GM18511 (cell line): Measurements from ENCODE around the gene ACSL3.
"Not testable (repeated sequence)": the region's sequence is repeated elsewhere in the genome, so short reads cannot be mapped to it uniquely, and the experiment has no call there.

Source experiments
- ATAC-seq: cut with Tn5 transposase; IDR thresholded peaks from one replicate; pipeline ENCODE4 v1.9.1; 2021; ENCODE audit warnings: mild to moderate bottlenecking, moderate library complexity; ENCODE audit not compliant: unreplicated experiment

The ACSL3 gene

DNA sequence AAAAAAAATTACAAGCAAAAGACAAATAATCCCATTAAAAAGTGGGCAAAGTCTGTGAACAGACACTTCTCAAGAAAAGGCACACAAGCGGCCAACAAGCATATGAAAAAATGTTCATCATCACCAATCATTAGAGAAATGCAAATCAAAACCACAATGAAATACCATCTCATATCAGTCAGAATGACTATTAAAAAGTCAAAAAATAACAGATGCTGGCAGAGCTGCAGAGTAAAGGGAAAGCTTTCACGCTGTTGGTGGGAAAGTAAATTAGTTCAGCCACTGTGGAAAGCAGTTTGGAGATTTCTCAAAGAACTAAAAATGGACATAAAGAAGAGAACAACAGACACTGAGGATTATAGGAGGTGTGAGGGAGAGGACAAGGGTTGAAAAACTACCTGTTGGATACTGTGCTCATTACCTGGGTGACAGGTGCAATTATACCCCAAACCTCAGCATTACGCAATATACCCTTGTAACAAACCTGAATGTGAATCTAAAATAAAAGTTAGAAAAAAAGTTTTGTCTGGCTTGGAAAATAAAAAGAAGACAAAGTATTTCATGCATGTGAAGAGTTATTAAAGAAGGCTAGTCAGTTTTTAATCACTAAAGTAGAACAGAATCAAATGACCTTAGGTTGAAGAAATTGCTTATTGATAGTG, 8.7 kb upstream of the ACSL3 start:
- ATAC-seq = no peak

GRCh38 chr2:222854773-222855700, 5.8 kb upstream of the ACSL3 start:
- no peak for ATAC-seq

GRCh38 chr2:222859786-222860612, 837 bp upstream of the ACSL3 start:
- ATAC-seq = no peak

DNA sequence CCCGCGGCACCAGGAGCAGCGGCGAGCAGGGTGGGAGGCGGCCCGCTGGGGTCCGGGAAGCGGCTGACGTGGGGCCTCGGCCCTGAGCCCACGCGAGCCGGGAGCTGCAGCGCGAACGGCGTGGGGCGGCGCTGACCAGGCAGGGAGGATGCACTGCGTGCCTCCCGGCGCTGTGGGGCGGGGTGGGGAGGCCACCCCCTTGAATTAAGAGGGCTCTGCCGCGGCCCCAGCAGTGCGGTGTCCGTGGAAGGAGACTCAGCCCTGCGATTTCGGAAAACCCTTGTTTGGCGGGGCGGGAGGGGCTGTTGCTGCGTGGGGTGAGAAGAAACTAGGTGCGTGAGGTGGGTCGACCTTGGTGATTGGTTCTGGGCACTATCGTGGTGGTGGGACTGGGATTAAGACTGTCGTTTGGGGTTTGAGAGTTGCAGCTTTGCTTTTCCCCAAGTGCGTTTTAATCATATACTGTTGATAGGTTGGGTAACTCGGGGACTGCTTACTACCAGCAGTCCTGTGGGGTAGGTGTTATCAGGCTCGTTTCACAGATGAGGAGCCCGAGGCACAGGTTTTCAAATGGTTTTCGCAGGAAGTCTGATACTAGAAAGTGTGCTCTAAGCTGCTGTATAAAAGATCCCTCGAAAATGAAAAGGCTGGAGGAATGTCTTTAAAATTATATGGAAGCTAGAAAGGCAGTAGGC, 722 bp downstream of the ACSL3 start:
- ATAC-seq = peak; percentile 51

DNA sequence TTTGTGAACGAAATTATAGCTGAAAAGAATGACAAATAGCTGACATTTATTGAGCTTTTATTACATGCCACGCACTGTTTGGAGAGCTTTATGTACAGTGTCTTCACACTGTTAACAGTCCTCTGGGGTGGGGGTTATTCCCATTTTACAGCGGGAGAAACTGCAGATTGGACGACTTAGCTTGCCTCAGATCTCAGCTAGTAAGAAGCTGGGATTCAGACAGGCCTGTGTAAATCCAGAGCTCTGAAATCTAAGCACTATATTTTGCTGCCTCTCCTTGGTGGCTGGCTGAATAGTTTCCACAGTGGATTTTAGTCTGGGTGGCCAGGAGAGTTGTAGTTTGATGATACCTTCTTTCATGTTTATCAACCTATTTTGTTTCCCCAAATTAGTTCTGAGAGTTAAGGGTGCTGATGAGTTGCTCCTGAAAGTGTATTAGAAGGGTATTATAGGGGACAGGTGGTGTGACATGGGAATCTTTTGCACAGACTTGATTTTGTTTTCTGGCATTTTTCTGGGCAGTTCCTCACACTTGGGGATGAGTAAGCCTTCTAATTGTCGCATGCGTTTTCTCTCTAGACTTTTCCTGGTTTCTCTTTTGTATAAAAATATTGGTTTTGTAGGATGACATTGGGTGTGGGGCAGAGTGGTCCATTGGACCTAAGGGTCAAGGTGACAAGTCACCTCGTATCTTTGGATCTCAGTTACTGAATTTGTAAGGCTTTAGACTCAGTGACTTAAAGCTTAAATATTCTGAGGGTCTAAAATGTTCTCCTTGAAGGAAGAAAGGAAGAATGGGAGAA, 1.5 kb downstream of the ACSL3 start:
- no peak for ATAC-seq

- ATAC-seq = no peak
These were observed 2.2 kb downstream of the ACSL3 start for GRCh38 chr2:222862909-222863544.

DNA sequence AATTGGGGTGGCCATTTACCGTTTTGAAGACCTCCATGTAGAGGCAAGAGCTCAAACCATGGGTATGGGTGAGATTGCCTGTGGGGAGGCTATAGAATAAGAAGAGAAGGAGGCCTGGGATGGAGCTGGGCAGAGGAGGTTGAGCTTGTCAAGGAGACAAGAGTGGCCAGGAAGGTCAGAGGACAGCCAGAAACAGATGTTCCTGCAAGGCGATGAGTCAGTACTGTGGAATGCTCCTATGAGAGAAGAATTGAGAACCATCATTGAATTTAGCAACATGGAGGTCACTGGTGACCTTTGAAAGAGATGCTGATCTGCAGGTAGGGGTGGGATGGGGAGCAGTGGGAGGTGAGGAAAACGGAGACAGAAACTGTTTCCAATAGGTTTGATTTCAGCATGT, 3.5 kb downstream of the ACSL3 start:
- no peak for ATAC-seq

DNA sequence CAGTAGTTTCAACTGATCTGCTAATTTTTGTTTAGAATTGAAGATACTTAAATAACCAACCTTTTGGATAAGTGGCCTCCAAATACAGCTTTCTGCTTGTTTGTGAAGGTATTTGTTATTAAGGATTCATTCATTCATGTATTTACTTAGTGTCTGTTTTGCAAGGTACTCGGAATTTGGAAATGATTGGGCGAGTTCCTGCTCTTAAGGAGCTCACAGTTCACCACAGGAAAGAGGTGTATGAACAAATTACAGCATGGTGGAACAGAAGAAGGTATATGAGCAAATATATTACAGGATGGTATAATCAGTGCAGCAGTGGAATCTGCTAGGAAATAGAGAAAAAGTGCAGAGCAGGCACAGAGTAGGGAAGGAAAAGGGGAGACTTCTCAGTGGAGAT, 4.5 kb downstream of the ACSL3 start:
- ATAC-seq = no peak

GRCh38 chr2:222866358-222866960, 5.6 kb downstream of the ACSL3 start:
- ATAC-seq = no peak

GRCh38 chr2:222868560-222869251, 7.9 kb downstream of the ACSL3 start:
- ATAC-seq = not testable (repeated sequence)

GRCh38 chr2:222869252-222869560, 8.4 kb downstream of the ACSL3 start:
- no peak for ATAC-seq

- no peak for ATAC-seq
These were observed 10.5 kb downstream of the ACSL3 start for GRCh38 chr2:222871291-222871690.

DNA sequence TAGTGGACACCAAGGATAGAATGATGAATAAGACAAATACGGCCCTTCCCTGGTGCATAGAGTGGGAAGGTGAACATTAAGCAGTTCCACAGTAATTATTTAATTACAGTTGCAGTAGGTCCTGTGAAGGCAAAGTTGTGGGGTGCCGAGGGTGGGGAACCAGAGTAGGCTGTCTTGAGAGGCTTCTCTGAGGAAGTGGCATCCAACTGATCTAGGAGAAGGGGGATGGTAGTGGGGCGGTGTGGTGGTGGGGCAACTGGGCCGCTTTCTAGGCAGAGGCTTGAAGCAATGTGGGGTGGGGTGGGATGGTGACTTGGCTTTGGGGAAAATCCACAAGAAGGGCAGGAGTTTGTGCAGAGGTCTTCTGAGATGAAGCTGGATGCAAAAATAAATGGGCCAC, 11.7 kb downstream of the ACSL3 start:
- no peak for ATAC-seq

- no peak for ATAC-seq
These were observed 14.6 kb downstream of the ACSL3 start for GRCh38 chr2:222875482-222875881.

DNA sequence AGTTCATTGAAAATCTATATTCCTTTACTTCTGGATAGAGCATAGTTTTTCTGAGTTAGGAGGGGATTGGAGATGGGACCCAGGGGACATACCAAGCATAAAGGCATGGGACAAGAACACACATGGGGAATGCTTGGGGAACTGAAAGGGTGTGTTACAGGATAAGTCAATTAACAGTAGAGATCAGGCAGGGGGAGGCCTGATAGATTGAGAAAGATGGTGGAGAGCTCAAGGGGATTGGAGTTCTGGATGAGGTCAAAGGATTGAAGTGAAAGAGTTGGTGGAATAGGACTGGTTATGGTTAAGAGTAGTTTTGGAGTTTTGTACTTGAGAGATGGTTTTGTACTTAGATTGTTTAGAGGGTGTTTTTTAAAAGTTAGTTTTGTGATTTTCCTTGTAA, 16.1 kb downstream of the ACSL3 start:
- ATAC-seq = no peak

- ATAC-seq = no peak
These were observed 16.9 kb downstream of the ACSL3 start for GRCh38 chr2:222877556-222878300.

GRCh38 chr2:222878301-222878876, 17.6 kb downstream of the ACSL3 start:
- ATAC-seq = no peak
